ENCODE results near the gene PAPPA. TPM values are rescaled to one million over a fixed set of nuclear protein-coding genes. Genes with fewer than 3 reads are reported as not detected.

Gene PAPPA
- total RNA-seq, 4 donors from 2014 or later, result 0.53 to 2.3 (median 1.4) TPM

GRCh38 chr9:116276651-116277121 lies 123.1 kb downstream of the PAPPA start:
- no peaks in the 10 kb centered on the region for H3K9me3 ChIP-seq

GRCh38 chr9:116278326-116278725 lies 124.7 kb downstream of the PAPPA start:
- Histone ChIP-seq H3K9me3 (no peaks in the 10 kb centered on the region), H3K36me3 (no peaks in the 10 kb centered on the region), H3K27me3 (no peaks in the 10 kb centered on the region), H3K4me1 (no peaks in the 10 kb centered on the region), H3K4me3 (no peak overlapping the region), H3K27ac (no peak overlapping the region)
- 60% methylated on average over 1 of the region's 1 CpG for WGBS
- no peak for DNase-seq (ENCODE audit: low spot score in 2 of 2)
- no peak for TF ChIP-seq EP300 (IDR thresholded peaks at IDR 0.05)
- no peak for TF ChIP-seq POLR2AphosphoS5 (IDR thresholded peaks at IDR 0.05)

More at GRCh38 chr9:116276651-116277121, 123.1 kb downstream of the PAPPA start:
- H3K27ac ChIP-seq, result no peak overlapping the region
- no peak for DNase-seq (ENCODE audit: low spot score in 2 of 2)
- H3K4me3 ChIP-seq, result no peak overlapping the region
- no peaks in the 10 kb centered on the region for H3K36me3 ChIP-seq
- TF ChIP-seq POLR2A (IDR thresholded peaks at IDR 0.05) (no peak), POLR2AphosphoS5 (IDR thresholded peaks at IDR 0.05) (no peak), CTCF (IDR thresholded peaks at IDR 0.05) (no peak), EP300 (IDR thresholded peaks at IDR 0.05) (no peak)
- 68% methylated on average over 10 of the region's 10 CpGs for WGBS
- no peaks in the 10 kb centered on the region for H3K4me1 ChIP-seq
- no peaks in the 10 kb centered on the region for H3K27me3 ChIP-seq

- DNase-seq (ENCODE audit: low spot score in 2 of 2), result no peak
- no peaks in the 10 kb centered on the region for H3K4me1 ChIP-seq
- H3K27me3 ChIP-seq, result no peaks in the 10 kb centered on the region
- WGBS, result 66% methylated on average over 11 of the region's 11 CpGs
- H3K36me3 ChIP-seq, result no peaks in the 10 kb centered on the region
- no peak overlapping the region for H3K27ac ChIP-seq
- no peaks in the 10 kb centered on the region for H3K9me3 ChIP-seq
- TF ChIP-seq EP300 (IDR thresholded peaks at IDR 0.05) (no peak), POLR2AphosphoS5 (IDR thresholded peaks at IDR 0.05) (no peak), CTCF (IDR thresholded peaks at IDR 0.05) (no peak), POLR2A (IDR thresholded peaks at IDR 0.05) (no peak)
- no peak overlapping the region for H3K4me3 ChIP-seq
These were observed 125.6 kb downstream of the PAPPA start for GRCh38 chr9:116279230-116279629.

- Histone ChIP-seq H3K9me3 (no peaks in the 10 kb centered on the region), H3K27me3 (no peaks in the 10 kb centered on the region), H3K4me3 (no peak overlapping the region), H3K27ac (no peak overlapping the region), H3K36me3 (no peaks in the 10 kb centered on the region), H3K4me1 (no peaks in the 10 kb centered on the region)
- 83% methylated on average over 1 of the region's 1 CpG for WGBS
- no peak for TF ChIP-seq POLR2A (IDR thresholded peaks at IDR 0.05)
- TF ChIP-seq EP300 (IDR thresholded peaks at IDR 0.05), result no peak
- TF ChIP-seq CTCF (IDR thresholded peaks at IDR 0.05), result no peak
- TF ChIP-seq POLR2AphosphoS5 (IDR thresholded peaks at IDR 0.05), result no peak
- no peak for DNase-seq (ENCODE audit: low spot score in 2 of 2)
These were observed 126.9 kb downstream of the PAPPA start for GRCh38 chr9:116280529-116280928.

- TF ChIP-seq CTCF (IDR thresholded peaks at IDR 0.05), result no peak
- TF ChIP-seq POLR2AphosphoS5 (IDR thresholded peaks at IDR 0.05), result no peak
- TF ChIP-seq POLR2A (IDR thresholded peaks at IDR 0.05), result no peak
- TF ChIP-seq EP300 (IDR thresholded peaks at IDR 0.05), result no peak
- DNase-seq (ENCODE audit: low spot score in 2 of 2), result no peak
- Histone ChIP-seq H3K4me3 (no peak overlapping the region), H3K4me1 (no peaks in the 10 kb centered on the region), H3K36me3 (no peaks in the 10 kb centered on the region), H3K27me3 (no peaks in the 10 kb centered on the region), H3K27ac (no peak overlapping the region), H3K9me3 (no peaks in the 10 kb centered on the region)
- 89% methylated on average over 1 of the region's 1 CpG for WGBS
These were observed 129.0 kb downstream of the PAPPA start for GRCh38 chr9:116282597-116282996.

- TF ChIP-seq POLR2AphosphoS5 (IDR thresholded peaks at IDR 0.05) (no peak), POLR2A (IDR thresholded peaks at IDR 0.05) (no peak), CTCF (IDR thresholded peaks at IDR 0.05) (no peak)
- 83% methylated on average over 6 of the region's 6 CpGs for WGBS
- Histone ChIP-seq H3K9me3 (no peaks in the 10 kb centered on the region), H3K36me3 (no peaks in the 10 kb centered on the region), H3K4me3 (no peak overlapping the region), H3K27ac (no peak overlapping the region), H3K4me1 (no peaks in the 10 kb centered on the region), H3K27me3 (no peaks in the 10 kb centered on the region)
- DNase-seq (ENCODE audit: low spot score in 2 of 2), result no peak
These were observed 130.9 kb downstream of the PAPPA start for GRCh38 chr9:116284518-116284917.

Data from suprapubic skin (tissue), 4 donors.